Gastrocnemius medialis (tissue), 4 donors: ENCODE results near the gene AP4M1. TPM values are rescaled to one million over a fixed set of nuclear protein-coding genes. Genes with fewer than 3 reads are reported as not detected.
A peak's percentile ranks its signal among the peaks of the same experiment; 100 is the strongest.

Experiments used
- ATAC-seq, 2 donors: fragments of 150-250 bp; one replicate each; pipeline ENCODE4 v1.9.1; 2016
- DNase-seq, 2 donors: peaks; one replicate each; pipeline ENCODE4 v3.0.0-alpha.2; 2019
- H3K27ac ChIP-seq, 4 donors: fragments of 200-600 bp; sonication (generic); 1 replicate in 1 of 4; 2 replicates in 3 of 4; pipeline ENCODE4 v1.5.1; 2016 to 2018; ENCODE audit warnings: mild to moderate bottlenecking in 2 of 4, moderate library complexity in 1 of 4
- H3K27me3 ChIP-seq, 3 donors: fragments of 200-600 bp; sonication (generic) in 2 of 3; 1 replicate in 1 of 3; 2 replicates in 2 of 3; pipeline versions ENCODE4 v1.5.1 to v1.6.0; 2016 to 2019; ENCODE audit warnings: mild to moderate bottlenecking in 1 of 3, moderate library complexity in 1 of 3
- H3K36me3 ChIP-seq, 2 donors: fragments of 200-600 bp; sonication (generic) in 1 of 2; one replicate each; pipeline ENCODE4 v1.5.1; 2017 to 2018
- H3K4me1 ChIP-seq, 2 donors: fragments of 200-600 bp; sonication (generic) in 1 of 2; one replicate each; pipeline ENCODE4 v1.5.1; 2016 to 2017; ENCODE audit warnings: mild to moderate bottlenecking in 2 of 2
- H3K4me3 ChIP-seq, 4 donors: fragments of 200-600 bp; sonication (generic) in 3 of 4; 1 replicate in 1 of 4; 2 replicates in 3 of 4; pipeline ENCODE4 v1.5.1; 2016 to 2019; ENCODE audit warnings: mild to moderate bottlenecking in 2 of 4
- H3K9me3 ChIP-seq, 3 donors: fragments of 200-600 bp; sonication (generic) in 2 of 3; 1 replicate in 1 of 3; 2 replicates in 2 of 3; pipeline ENCODE4 v1.5.1; 2016 to 2019
- POLR2A ChIP-seq, 2 donors: fragments of 450-650 bp; IDR thresholded peaks; one replicate each; pipeline ENCODE4 v1.6.1; 2017; ENCODE audit warnings: antibody characterized with exemption in 2 of 2, mild to moderate bottlenecking in 2 of 2, moderate library complexity in 2 of 2
- in situ Hi-C, 4 donors: fragments of 200-750 bp; cut with MboI; loops; one replicate each; pipeline versions ENCODE4 v1.15.0 to v1.8.0; 2017; ENCODE audit warnings: low sequenced_read_pairs in 4 of 4
- intact Hi-C: fragments of 100-400 bp; cut with DNase I; formaldehyde crosslinking; loops from one replicate; pipeline ENCODE4 v1.15.1; 2023; ENCODE audit warnings: low total_unique reads
- total RNA-seq, 4 donors: library from RNA; depleted of rRNA; stranded (reverse); fragments of >200 nt; gene quantifications; one replicate each; pipeline versions ENCODE4 v1.1.0 to v1.2.3, GENCODE V29; 2016
- TF ChIP-seq, protein P1 (sequence below), 5 experiments: fragments of 450-650 bp in 3 of 5; fragments of 200-600 bp in 2 of 5; sonication (generic) in 2 of 5; IDR thresholded peaks in 4 of 5; conservative IDR thresholded peaks in 1 of 5; 1 replicate in 4 of 5; 2 replicates in 1 of 5; pipeline ENCODE4 v1.5.1; 2016 to 2019; ENCODE audit warnings: antibody characterized with exemption in 5 of 5, mild to moderate bottlenecking in 3 of 5, moderate library complexity in 3 of 5

Gene AP4M1
- total RNA-seq, 4 donors from 2014 or later: 7.2 to 13.8 (median 10.8) TPM

DNA sequence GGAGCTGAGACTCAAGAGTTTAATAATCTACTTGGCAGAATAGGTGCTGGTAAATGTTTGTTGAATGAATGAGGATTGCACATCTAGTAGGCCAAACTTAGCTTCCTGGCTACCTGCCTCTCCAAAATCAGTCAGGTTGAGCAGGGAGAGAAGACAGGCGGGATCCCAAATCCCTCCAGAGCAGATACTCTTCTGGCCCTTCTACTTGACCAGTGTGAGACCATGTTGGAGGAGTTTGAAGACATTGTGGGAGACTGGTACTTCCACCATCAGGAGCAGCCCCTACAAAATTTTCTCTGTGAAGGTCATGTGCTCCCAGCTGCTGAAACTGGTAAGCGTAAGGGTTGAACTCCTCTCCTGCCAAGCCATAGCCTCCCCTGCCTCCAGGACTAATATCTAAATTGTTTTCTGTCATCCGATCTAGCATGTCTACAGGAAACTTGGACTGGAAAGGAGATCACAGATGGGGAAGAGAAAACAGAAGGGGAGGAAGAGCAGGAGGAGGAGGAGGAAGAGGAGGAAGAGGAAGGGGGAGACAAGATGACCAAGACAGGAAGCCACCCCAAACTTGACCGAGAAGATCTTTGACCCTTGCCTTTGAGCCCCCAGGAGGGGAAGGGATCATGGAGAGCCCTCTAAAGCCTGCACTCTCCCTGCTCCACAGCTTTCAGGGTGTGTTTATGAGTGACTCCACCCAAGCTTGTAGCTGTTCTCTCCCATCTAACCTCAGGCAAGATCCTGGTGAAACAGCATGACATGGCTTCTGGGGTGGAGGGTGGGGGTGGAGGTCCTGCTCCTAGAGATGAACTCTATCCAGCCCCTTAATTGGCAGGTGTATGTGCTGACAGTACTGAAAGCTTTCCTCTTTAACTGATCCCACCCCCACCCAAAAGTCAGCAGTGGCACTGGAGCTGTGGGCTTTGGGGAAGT is 23.1 kb downstream of the AP4M1 start:
- DNase-seq: no peak
- H3K4me1 ChIP-seq: peaks cover 20 to 23% of the 10 kb centered on the region in 2 donors

DNA sequence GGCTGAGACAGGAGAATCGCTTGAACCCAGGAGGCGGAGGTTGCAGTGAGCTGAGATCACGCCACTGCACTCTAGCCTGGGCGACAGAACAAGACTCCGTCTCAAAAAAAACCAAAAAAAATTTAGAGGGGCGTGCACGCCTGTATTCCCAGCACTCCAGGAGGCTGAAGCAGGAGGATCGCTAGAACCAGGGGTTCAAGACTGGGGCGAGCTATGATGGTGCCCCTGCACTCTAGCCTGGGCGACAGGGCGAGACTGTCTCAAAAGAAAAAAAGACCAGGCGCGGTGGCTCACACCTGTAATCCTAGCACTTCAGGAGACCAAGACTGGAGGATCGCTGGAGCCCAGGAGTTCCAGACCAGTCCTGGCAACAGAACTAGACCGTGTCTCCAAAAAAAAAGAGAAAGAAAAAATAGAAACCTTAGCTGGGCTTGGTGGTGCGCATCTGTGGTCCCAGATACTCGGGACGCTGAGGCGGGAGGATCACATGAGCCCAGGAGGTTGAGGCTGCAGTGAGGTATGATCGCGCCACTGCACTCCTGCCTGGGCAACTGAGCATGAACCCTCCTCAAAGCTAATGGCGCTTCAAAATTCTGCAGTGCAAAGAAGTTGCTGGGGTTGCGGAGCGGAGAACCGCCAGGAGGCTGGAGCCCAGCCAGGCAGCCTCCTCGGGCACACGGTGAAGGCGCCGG is 24.9 kb downstream of the AP4M1 start:
- Histone ChIP-seq H3K4me3 (peak overlapping the region; percentile 75 to 94 (median 84)), H3K4me1 (peaks cover 11 to 22% of the 10 kb centered on the region in 2 donors), H3K27ac (peak overlapping the region; percentile 90 to 96 (median 92)), H3K9me3 (no peaks in the 10 kb centered on the region), H3K36me3 (no peaks in the 10 kb centered on the region), H3K27me3 (no peaks in the 10 kb centered on the region)
- intact Hi-C loops: loop anchor here (5.0 to 10.0 kb wide), 3 partner anchors 39 to 134 kb away; partner anchors contain the start of genes COPS6 and ZKSCAN1
- DNase-seq (no peak), ATAC-seq (peak; percentile 41 to 42)
- in situ Hi-C loops: loop anchor here in 2 of 4 donors (10.0 to 25.0 kb wide), 2 partner anchors 132 to 211 kb away; no protein-coding TSS in a partner anchor
- no peak for TF ChIP-seq POLR2A (IDR thresholded peaks at IDR 0.05)
- TF ChIP-seq, protein P1, sequence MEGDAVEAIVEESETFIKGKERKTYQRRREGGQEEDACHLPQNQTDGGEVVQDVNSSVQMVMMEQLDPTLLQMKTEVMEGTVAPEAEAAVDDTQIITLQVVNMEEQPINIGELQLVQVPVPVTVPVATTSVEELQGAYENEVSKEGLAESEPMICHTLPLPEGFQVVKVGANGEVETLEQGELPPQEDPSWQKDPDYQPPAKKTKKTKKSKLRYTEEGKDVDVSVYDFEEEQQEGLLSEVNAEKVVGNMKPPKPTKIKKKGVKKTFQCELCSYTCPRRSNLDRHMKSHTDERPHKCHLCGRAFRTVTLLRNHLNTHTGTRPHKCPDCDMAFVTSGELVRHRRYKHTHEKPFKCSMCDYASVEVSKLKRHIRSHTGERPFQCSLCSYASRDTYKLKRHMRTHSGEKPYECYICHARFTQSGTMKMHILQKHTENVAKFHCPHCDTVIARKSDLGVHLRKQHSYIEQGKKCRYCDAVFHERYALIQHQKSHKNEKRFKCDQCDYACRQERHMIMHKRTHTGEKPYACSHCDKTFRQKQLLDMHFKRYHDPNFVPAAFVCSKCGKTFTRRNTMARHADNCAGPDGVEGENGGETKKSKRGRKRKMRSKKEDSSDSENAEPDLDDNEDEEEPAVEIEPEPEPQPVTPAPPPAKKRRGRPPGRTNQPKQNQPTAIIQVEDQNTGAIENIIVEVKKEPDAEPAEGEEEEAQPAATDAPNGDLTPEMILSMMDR (IDR thresholded peaks at IDR 0.05 in 4 of 5, conservative IDR thresholded peaks at IDR 0.05 in 1 of 5): no peak

More for the DNA sequence above, 23.1 kb downstream of the AP4M1 start:
- intact Hi-C loops (loop anchor here (5.0 to 10.0 kb wide), 3 partner anchors 37 to 132 kb away; partner anchors contain the start of genes COPS6 and ZKSCAN1), in situ Hi-C loops (loop anchor here in 2 of 4 donors (10.0 to 25.0 kb wide), 2 partner anchors 130 to 213 kb away; no protein-coding TSS in a partner anchor)
- Histone ChIP-seq H3K4me3 (no peak overlapping the region), H3K27me3 (no peaks in the 10 kb centered on the region), H3K27ac (peak overlapping the region in 1 of 4 donors; percentile 31), H3K9me3 (no peaks in the 10 kb centered on the region), H3K36me3 (no peaks in the 10 kb centered on the region)
- ATAC-seq: no peak
- TF ChIP-seq, protein P1 (IDR thresholded peaks at IDR 0.05 in 4 of 5, conservative IDR thresholded peaks at IDR 0.05 in 1 of 5): no peak
- no peak for TF ChIP-seq POLR2A (IDR thresholded peaks at IDR 0.05)

DNA sequence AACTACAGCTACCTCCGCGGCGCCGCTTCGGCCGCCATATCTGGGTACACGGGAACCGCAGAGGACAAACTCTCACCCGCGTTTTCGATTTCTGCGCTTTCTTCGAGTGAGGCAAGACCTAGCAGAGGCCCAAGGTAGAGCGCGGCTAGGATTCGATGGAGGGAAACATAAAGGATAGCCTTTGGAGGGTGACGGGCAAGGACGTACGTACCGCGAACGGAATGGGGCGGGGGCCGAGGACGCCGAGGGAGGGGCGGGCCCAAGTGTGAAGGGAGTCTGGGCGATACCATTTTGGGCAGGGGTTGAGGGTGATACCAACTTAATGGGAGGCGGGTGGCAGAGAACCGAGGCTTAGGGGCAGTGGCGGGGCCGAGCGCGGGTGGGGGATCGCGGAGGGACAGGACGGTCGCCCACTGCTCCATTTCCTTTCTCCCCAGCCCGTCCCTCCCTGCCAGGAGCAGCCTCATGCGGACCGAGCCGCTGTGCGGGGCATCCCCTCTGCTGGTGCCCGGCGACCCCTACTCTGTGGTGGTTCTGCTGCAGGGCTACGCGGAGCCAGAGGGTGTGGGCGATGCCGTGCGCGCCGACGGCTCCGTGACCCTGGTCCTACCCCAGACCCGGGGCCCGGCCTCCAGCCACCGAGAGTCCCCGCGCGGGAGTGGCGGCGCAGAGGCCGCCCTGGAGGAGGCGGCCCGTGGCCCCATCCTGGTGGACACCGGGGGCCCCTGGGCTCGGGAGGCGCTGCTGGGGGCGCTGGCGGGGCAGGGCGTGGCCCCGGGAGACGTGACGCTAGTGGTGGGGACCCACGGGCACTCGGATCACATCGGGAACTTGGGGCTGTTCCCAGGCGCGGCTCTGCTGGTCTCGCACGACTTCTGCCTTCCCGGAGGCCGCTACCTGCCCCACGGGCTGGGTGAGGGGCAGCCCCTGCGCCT is 25.8 kb downstream of the AP4M1 start, which contains the start of gene MBLAC1:
TSS of gene MBLAC1 (plus strand) at position 37 of the 935 bp plus-strand sequence. CDS start at position 466, 429 bp downstream.
- in situ Hi-C loops (loop anchor here in 2 of 4 donors (10.0 to 25.0 kb wide), 2 partner anchors 132 to 210 kb away; no protein-coding TSS in a partner anchor), intact Hi-C loops (loop anchor here (1.0 to 10.0 kb wide), 5 partner anchors 8 to 135 kb away; partner anchors contain the start of genes AP4M1, CNPY4, COPS6 and MCM7)
- ATAC-seq: peak; percentile 93 to 94
- TF ChIP-seq POLR2A (IDR thresholded peaks at IDR 0.05): no peak
- TF ChIP-seq, protein P1 (IDR thresholded peaks at IDR 0.05 in 4 of 5, conservative IDR thresholded peaks at IDR 0.05 in 1 of 5): no peak
- DNase-seq: peak; percentile 82 to 84
- Histone ChIP-seq H3K9me3 (no peaks in the 10 kb centered on the region), H3K36me3 (no peaks in the 10 kb centered on the region), H3K27ac (peak within 1 kb of the TSS; percentile 90 to 96 (median 92)), H3K27me3 (no peaks in the 10 kb centered on the region), H3K4me3 (peak within 1 kb of the TSS; percentile 75 to 94 (median 84)), H3K4me1 (peaks cover 11 to 22% of the 10 kb centered on the region in 2 donors)
